Endothelial cell of hepatic sinusoid (primary cell): ENCODE results near the gene ASAP2.

Experiments used
- in situ Hi-C: cut with HindIII; loops from 2 replicates; pipeline ENCODE4 v1.10.0; 2017; ENCODE audit warnings: low sequenced_read_pairs

ASAP2 gene

DNA sequence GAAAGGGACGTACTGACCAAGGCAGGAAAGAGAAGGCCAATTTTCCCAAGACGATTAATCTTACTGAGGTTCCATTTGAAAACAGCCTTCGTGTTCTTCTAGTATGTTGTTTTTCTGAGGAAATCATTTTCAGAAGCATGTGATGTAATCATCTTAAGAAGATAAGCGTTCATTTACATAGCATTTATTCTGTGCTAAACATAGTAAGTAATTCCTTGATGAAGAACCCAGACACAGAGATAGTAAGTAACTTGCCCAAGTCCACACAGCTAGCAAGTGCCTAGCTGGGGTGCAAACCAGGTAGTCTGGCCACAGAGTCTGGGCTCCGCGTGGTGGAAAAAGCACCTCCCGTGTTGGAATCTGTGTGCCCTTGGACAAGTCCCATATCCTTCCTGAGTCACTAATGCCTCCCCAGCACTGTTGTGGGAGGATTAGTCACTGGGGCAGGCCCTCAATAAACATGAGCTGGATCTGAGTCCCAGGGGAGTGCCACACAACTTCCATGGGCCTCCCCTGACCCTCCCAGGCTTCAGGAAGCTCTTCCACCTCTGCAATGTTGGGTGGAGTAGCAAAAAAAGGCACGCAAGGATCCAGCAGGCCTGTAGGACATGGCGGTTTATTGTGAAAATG, 26.9 kb upstream of the ASAP2 start:
- in situ Hi-C loops, result loop anchor here (5.0 kb wide), 1 partner anchor 53 kb away; no protein-coding TSS in a partner anchor

DNA sequence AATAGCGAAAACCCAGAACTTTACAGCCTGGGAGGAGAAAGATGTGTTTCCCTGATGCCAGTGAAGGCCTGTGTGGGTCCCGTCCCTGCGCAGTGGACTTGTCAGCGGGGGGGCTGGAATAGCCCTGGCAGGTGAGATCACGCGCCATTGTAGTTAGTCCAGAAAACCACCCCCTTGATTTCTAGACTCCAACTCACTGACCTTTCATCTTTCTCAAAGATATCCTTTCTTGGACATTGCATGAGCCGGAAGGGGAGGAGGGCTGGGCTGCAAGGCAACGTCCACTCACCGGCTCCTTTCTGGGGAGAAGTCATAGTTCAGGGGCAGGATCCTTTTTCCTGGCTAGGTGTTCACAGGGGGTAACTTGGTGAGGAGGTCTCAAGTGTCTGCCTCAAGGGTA, 22.3 kb upstream of the ASAP2 start:
- in situ Hi-C loops, result no loop called here

DNA sequence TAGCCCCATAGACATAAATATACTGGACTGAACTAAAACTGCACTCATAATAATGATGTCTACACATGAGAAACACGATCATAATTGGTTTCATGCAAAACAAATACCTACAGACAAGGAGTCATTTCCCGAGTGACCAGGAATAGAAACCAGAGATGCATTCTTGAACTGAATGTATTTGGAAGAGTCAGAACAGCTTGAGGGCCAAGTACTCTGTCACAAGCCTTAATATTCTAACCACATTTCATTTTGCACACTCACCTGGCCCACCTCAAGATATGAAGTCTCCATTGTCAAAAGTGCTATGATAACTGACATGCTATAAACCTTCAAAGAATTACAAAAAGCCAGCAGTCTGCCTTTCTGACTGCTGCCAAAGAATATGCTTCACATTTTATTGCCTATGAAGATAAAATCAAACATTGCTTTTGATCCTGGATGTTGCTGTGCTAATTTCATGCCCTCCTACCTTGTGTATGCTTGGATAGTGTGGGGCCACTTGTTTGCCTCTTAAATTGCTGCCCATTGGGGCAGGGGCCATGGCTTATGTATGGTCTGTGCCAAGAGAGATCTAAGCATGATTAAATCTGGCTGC, 18.9 kb upstream of the ASAP2 start:
- in situ Hi-C loops, result no loop called here

DNA sequence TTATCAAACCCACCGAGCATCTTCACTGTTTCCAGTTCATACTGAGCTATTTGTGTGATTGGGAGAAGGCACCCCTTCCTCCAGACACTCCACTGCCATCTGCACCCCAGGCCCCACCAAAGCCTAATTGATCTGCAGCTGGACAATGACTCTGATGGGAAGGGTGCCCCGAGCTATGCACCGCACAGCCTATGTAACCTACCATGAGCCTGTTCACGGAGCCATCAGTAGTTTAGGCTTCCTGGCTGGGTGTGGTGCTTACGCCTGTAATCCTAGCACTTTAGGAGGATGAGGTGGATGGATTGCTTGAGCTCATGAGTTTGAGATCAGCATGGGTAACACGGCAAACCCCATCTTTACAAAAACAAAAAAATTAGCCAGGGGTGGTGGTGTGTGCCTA, 17.8 kb upstream of the ASAP2 start:
- in situ Hi-C loops, result no loop called here

DNA sequence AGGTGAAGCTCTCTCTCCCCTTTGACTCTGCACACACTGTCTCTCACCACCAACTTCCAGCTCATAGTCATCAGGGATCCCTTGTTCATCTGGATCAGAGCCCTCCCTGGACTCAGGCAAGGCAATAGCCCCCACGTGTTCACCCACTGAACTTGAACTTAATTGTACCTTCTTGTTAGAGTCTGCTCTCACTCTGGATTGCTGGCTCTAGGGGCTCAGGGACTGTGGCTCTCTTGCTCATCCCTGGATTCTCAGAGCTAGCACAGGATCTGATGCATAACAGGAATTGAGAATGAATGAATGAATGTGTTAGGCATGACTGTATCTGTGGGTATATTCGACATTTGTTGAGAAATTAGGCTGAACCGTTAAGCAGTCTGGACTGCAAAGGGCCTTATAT, 16.7 kb upstream of the ASAP2 start:
- in situ Hi-C loops, result no loop called here

GRCh38 chr2:9191041-9191481, 15.6 kb upstream of the ASAP2 start:
- in situ Hi-C loops, result no loop called here

DNA sequence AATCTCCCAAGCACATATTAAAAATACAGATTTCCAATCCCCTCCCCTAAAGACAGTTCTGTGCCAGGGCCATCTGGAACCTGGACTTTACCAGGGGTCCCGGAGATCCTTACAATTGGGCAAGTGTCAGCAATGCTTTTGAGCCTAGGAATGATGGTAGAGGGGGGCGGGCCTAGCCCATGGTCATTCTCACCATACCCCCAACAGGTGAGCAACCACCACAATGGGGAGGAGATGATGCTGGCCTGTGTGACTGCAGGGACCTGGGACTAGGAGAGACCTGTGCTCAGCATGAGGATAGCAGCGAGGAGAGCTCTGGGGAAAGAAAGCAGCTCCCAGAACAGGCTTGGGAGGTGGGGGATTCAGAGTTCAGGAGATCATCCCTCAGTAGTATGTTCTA, 13.9 kb upstream of the ASAP2 start:
- in situ Hi-C loops, result no loop called here

DNA sequence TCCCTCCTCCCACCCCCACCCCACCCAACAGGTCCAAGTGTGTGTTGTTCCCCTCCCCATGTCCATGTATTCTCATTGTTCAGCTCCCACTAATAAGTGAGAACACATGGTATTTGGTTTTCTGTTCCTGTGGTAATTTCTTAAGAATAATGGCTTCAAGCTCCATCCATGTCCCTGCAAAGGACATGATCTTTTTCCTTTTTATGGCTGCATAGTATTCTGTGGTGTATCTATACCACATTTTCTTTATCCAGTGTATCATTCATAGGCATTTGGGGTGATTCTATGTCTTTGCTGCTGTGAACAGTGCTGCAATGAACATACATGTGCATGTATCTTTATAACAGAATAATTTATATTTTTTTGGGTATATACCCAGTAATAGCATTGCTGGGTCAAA, 12.3 kb upstream of the ASAP2 start:
- in situ Hi-C loops, result no loop called here

GRCh38 chr2:9196637-9197036, 10.0 kb upstream of the ASAP2 start:
- in situ Hi-C loops, result no loop called here

DNA sequence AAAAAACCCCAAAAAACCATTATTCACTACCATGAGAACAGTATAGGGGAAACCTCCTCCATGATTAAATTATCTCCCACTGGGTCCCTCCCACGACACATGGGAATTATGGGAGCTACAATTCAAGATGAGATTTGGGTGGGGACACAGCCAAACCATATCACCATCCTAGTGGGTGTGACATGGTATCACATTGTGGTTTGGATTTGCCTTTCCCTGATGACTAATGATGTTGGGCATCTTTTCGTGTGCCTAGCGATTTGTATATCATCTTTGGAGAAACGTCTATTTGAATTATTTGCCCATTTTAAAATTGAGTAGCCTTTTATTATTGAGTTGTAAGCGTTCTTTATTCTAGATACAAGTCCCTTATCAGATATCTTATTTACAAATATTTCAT, 8.7 kb upstream of the ASAP2 start:
- in situ Hi-C loops, result no loop called here

- in situ Hi-C loops, result no loop called here
Observed at GRCh38 chr2:9199716-9200632, 6.6 kb upstream of the ASAP2 start.

- in situ Hi-C loops, result no loop called here
Observed at GRCh38 chr2:9200633-9201015, 6.0 kb upstream of the ASAP2 start.

- in situ Hi-C loops, result no loop called here
Observed at GRCh38 chr2:9201185-9201891, 5.3 kb upstream of the ASAP2 start.

GRCh38 chr2:9203006-9203405, 3.6 kb upstream of the ASAP2 start:
- in situ Hi-C loops, result no loop called here

- in situ Hi-C loops, result no loop called here
Observed at GRCh38 chr2:9203876-9204275, 2.7 kb upstream of the ASAP2 start.

GRCh38 chr2:9204939-9205338, 1.7 kb upstream of the ASAP2 start:
- in situ Hi-C loops, result loop anchor here (5.0 kb wide), 2 partner anchors 63 to 212 kb away; no protein-coding TSS in a partner anchor

GRCh38 chr2:9205486-9205885, 1.1 kb upstream of the ASAP2 start:
- in situ Hi-C loops, result loop anchor here (5.0 kb wide), 2 partner anchors 63 to 212 kb away; no protein-coding TSS in a partner anchor

DNA sequence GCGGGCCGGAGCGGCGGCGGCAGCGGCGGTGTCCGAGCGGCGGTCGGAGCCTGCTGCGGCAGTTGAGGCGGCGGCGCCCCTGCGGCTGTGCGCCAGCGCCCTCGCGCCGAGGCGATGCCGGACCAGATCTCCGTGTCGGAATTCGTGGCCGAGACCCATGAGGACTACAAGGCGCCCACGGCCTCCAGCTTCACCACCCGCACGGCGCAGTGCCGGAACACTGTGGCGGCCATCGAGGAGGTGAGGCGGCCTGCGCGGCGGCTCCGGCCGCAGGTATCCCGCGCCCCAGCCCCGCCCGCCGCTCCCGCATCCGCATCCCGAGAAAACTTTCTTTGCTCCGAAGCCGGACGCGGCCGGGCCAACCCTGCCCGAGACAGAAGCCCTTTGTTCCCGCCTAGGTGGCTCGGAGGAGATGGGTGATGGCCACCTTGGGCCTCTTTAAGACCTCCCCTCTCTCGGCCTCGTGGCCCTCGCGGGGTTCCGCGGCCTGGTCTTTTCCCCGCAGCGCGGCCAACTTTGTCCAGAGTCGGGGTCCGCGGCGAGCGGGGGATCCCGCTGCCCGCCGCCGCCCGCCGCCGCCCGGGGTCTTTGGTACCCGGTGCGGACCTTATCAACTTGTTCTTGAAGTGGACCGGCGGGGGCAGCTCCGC, 504 bp downstream of the ASAP2 start:
- in situ Hi-C loops, result loop anchor here (5.0 kb wide), 2 partner anchors 65 to 210 kb away; no protein-coding TSS in a partner anchor

GRCh38 chr2:9207641-9208311, 1.2 kb downstream of the ASAP2 start:
- in situ Hi-C loops, result loop anchor here (5.0 kb wide), 2 partner anchors 65 to 210 kb away; no protein-coding TSS in a partner anchor

- in situ Hi-C loops, result loop anchor here (5.0 kb wide), 2 partner anchors 67 to 208 kb away; no protein-coding TSS in a partner anchor
Observed at GRCh38 chr2:9208875-9209274, 2.3 kb downstream of the ASAP2 start.
